HG02884 (cell line): ENCODE results near the gene GMPR.
"Not testable (repeated sequence)": the region's sequence is repeated elsewhere in the genome, so short reads cannot be mapped to it uniquely, and the experiment has no call there.

Experiments
- ATAC-seq: cut with Tn5 transposase; IDR thresholded peaks from one replicate; pipeline ENCODE4 v1.9.1; 2021; ENCODE audit warnings: mild to moderate bottlenecking, moderate library complexity; ENCODE audit not compliant: unreplicated experiment

GMPR gene

GRCh38 chr6:16225062-16225731 lies 13.2 kb upstream of the GMPR start:
- not testable (repeated sequence) for ATAC-seq

- not testable (repeated sequence) for ATAC-seq
These were observed 12.0 kb upstream of the GMPR start for GRCh38 chr6:16226117-16227047.

- no peak for ATAC-seq
These were observed 11.3 kb upstream of the GMPR start for GRCh38 chr6:16227048-16227562.

GRCh38 chr6:16227605-16228004 lies 10.8 kb upstream of the GMPR start:
- ATAC-seq = no peak

- no peak for ATAC-seq
These were observed 10.3 kb upstream of the GMPR start for GRCh38 chr6:16228043-16228442.

GRCh38 chr6:16228709-16229665 lies 9.4 kb upstream of the GMPR start:
- ATAC-seq = no peak

GRCh38 chr6:16229700-16230099 lies 8.7 kb upstream of the GMPR start:
- no peak for ATAC-seq

GRCh38 chr6:16230953-16231352 lies 7.4 kb upstream of the GMPR start:
- no peak for ATAC-seq

GRCh38 chr6:16232086-16232485 lies 6.3 kb upstream of the GMPR start:
- no peak for ATAC-seq

- no peak for ATAC-seq
These were observed 2.3 kb upstream of the GMPR start for GRCh38 chr6:16236009-16236501.

GRCh38 chr6:16236631-16237199 lies 1.7 kb upstream of the GMPR start:
- ATAC-seq = peak; percentile 54

- no peak for ATAC-seq
These were observed 1.1 kb upstream of the GMPR start for GRCh38 chr6:16237242-16237641.

- no peak for ATAC-seq
These were observed 793 bp downstream of the GMPR start for GRCh38 chr6:16238963-16239797.

- no peak for ATAC-seq
These were observed 1.4 kb downstream of the GMPR start for GRCh38 chr6:16239798-16240123.

- ATAC-seq = no peak
These were observed 2.4 kb downstream of the GMPR start for GRCh38 chr6:16240589-16241320.

- no peak for ATAC-seq
These were observed 2.9 kb downstream of the GMPR start for GRCh38 chr6:16241321-16241689.

- no peak for ATAC-seq
These were observed 4.7 kb downstream of the GMPR start for GRCh38 chr6:16243055-16243454.

- no peak for ATAC-seq
These were observed 5.3 kb downstream of the GMPR start for GRCh38 chr6:16243664-16244063.

GRCh38 chr6:16244446-16244845 lies 6.1 kb downstream of the GMPR start:
- ATAC-seq = no peak
